Measurements from ENCODE around the gene TSPEAR. TPM values are rescaled to one million over a fixed set of nuclear protein-coding genes. Genes with fewer than 3 reads are reported as not detected.

The TSPEAR gene
- total RNA-seq, 1 donor from 2014 or later = not detected

GRCh38 chr21:44573630-44574456 is 137.5 kb downstream of the TSPEAR start, which contains the start of gene KRTAP10-4:
Gene KRTAP10-4 (plus strand): TSS chr21:44573729. CDS start chr21:44573759, 30 bp downstream.

DNA sequence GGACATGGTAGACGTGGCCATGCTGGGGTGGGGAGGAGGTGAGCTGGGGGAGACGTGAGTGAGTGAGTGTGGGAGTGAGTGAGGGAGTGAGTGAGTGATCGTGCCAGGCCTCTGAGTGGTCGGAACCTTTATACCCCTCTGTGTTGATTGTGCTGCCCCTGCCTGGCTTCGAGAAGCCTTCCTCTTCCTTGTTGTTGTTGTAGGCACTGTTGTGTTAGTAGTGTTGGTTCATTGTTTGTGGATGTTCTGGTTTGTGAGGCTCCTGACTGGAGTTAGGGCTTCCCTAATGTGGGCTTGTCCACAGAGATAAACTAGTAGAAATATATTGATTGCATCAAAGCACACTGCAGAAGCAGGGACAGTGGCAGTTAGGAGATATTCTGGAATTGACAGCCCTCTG is 152.7 kb downstream of the TSPEAR start, which contains the start of gene KRTAP10-3:
Gene KRTAP10-3 (minus strand): TSS at position 101 of the 400 bp plus-strand sequence. CDS start 80 bp downstream, at position 21.

DNA sequence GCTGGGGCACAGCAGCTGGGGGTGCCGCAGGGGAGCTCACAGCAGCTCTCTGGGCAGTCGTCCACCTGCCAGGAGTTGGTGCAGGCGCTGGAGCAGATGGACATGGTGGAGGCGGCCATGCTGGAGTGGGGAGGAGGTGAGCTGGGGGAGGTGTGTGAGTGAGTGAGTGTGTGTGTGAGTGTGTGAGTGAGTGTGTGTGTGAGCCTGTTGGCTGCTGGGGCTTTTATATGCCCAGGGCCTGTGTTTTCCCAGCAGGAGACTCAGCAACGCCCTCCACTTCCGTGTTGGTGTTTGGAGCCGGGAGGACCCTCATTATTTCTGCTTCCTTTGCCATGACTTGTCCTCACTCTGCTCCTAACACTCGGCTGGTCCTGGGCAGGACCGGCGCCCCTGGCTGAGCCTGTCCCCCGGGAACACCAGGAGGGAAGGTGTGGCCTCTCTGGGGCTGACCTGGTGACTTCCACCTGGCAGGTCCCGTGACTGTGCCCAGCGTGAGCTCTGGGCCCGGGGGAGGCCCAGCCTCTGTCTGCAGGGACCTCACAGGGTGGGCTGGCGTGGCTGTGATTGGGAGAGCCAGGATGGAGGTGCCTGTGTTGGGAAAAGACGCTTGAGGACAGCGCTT is 159.9 kb downstream of the TSPEAR start, which contains the start of gene KRTAP10-2:
Gene KRTAP10-2 (minus strand): TSS at position 166 of the 622 bp plus-strand sequence. CDS start 47 bp downstream, at position 119.

GRCh38 chr21:44539991-44540666 is 171.2 kb downstream of the TSPEAR start, which contains the start of gene KRTAP10-1:
Gene KRTAP10-1 (minus strand): TSS chr21:44540195. CDS start chr21:44540150, 45 bp downstream.

GRCh38 chr21:44454747-44455523 is 256.4 kb downstream of the TSPEAR start, which contains the start of gene LRRC3:
Gene LRRC3 (plus strand): TSS chr21:44455510. CDS start chr21:44456645, 1,135 bp downstream.

Other genes with a start within 250 kb of the TSPEAR start
- gene KRTAP10-1, start 171.4 kb downstream of the TSPEAR start, total RNA-seq = not detected in 2 replicates
- gene KRTAP10-2, start 160.1 kb downstream of the TSPEAR start, total RNA-seq = not detected in 2 replicates
- gene KRTAP10-3, start 152.8 kb downstream of the TSPEAR start, total RNA-seq = not detected in 2 replicates
- not detected in 2 replicates for gene KRTAP10-4, start 137.8 kb downstream of the TSPEAR start, total RNA-seq
- gene KRTAP10-5, start 131.0 kb downstream of the TSPEAR start, total RNA-seq = not detected in 2 replicates
- not detected in 2 replicates for gene KRTAP10-6, start 119.1 kb downstream of the TSPEAR start, total RNA-seq
- not detected in 2 replicates for gene KRTAP10-7, start 111.0 kb downstream of the TSPEAR start, total RNA-seq
- not detected in 2 replicates for gene KRTAP10-8, start 99.5 kb downstream of the TSPEAR start, total RNA-seq
- not detected in 2 replicates for gene KRTAP10-9, start 84.5 kb downstream of the TSPEAR start, total RNA-seq
- not detected in 2 replicates for gene KRTAP10-10, start 74.2 kb downstream of the TSPEAR start, total RNA-seq
- not detected in 2 replicates for gene KRTAP10-11, start 65.2 kb downstream of the TSPEAR start, total RNA-seq
- gene KRTAP12-4, start 56.9 kb downstream of the TSPEAR start, total RNA-seq = not detected in 2 replicates
- gene KRTAP12-3, start 53.6 kb downstream of the TSPEAR start, total RNA-seq = not detected in 2 replicates
- gene KRTAP12-2, start 44.6 kb downstream of the TSPEAR start, total RNA-seq = not detected in 2 replicates
- gene KRTAP12-1, start 29.4 kb downstream of the TSPEAR start, total RNA-seq = not detected in 2 replicates
- gene KRTAP10-12, start 14.4 kb downstream of the TSPEAR start, total RNA-seq = not detected in 2 replicates
- gene UBE2G2, start 90.2 kb upstream of the TSPEAR start, total RNA-seq = 32.4 and 34.8 TPM in 2 replicates
- 84.1 and 90.5 TPM in 2 replicates for gene SUMO3, start 106.5 kb upstream of the TSPEAR start, total RNA-seq
- gene PTTG1IP, start 162.1 kb upstream of the TSPEAR start, total RNA-seq = 164 and 191 TPM in 2 replicates
- gene ITGB2, start 209.3 kb upstream of the TSPEAR start, total RNA-seq = 0.34 TPM in 1 of 2 replicates, not detected in the other
- 16.2 and 21.5 TPM in 2 replicates for gene SLX9, start 228.5 kb upstream of the TSPEAR start, total RNA-seq

Measured in bronchus fibroblast of lung (primary cell).